Measurements from ENCODE around the gene LMO7. TPM values are rescaled to one million over a fixed set of nuclear protein-coding genes. Genes with fewer than 3 reads are reported as not detected.

Gene LMO7
- total RNA-seq, 1 donor from 2014 or later: 12.3 TPM

DNA sequence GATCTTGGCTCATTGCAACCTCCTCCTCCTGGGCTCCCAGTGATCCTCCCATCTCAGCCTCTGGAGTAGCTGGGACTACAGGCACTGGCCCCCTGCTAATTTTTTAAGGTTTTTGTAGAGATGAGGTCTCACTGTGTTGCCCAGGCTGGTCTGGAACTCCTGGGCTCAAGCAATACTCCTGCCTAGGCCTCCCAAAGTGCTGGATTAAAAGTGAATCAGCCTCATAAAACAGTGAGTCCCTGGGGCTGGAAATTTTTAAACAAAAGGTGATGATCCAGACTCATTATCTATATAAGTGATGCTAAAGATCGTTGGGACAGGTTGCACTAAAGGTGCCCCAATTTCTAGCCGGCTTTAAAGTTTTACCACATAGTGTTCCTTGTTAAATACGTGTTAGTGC, 112.7 kb downstream of the LMO7 start:
- TF ChIP-seq, protein P1, sequence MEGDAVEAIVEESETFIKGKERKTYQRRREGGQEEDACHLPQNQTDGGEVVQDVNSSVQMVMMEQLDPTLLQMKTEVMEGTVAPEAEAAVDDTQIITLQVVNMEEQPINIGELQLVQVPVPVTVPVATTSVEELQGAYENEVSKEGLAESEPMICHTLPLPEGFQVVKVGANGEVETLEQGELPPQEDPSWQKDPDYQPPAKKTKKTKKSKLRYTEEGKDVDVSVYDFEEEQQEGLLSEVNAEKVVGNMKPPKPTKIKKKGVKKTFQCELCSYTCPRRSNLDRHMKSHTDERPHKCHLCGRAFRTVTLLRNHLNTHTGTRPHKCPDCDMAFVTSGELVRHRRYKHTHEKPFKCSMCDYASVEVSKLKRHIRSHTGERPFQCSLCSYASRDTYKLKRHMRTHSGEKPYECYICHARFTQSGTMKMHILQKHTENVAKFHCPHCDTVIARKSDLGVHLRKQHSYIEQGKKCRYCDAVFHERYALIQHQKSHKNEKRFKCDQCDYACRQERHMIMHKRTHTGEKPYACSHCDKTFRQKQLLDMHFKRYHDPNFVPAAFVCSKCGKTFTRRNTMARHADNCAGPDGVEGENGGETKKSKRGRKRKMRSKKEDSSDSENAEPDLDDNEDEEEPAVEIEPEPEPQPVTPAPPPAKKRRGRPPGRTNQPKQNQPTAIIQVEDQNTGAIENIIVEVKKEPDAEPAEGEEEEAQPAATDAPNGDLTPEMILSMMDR (IDR thresholded peaks at IDR 0.05; ENCODE audit: insufficient read depth, low read length, poor library complexity, severe bottlenecking): no peak
- H3K36me3 ChIP-seq (ENCODE audit: control insufficient read depth, insufficient read depth, low read length): no peaks in the 10 kb centered on the region
- DNase-seq (ENCODE audit: low read depth): no peak
- no peak overlapping the region for H3K4me3 ChIP-seq (ENCODE audit: low read depth, low read length)
- H3K27me3 ChIP-seq (ENCODE audit: control insufficient read depth, insufficient read depth, low read length): no peaks in the 10 kb centered on the region

DNA sequence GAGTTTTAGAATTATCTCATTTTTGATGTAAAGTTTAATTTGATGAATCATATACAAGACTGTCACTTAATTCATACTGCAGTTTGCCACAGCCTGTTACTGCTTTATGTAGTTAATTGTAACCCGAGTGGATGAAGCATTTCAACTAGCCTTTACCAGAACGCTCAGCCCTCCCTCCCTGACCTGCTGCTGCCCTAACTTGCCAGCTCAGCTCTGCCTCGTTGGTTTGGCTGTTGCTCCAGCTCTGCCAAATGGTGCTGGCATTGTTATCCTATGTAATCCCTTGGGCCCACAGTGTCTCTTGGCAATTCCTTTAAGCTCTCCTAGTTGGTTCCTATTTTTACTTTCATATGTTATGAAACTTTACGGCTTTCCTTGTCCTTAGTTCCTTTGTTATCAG, 113.3 kb downstream of the LMO7 start:
- TF ChIP-seq, protein P1 (IDR thresholded peaks at IDR 0.05; ENCODE audit: insufficient read depth, low read length, poor library complexity, severe bottlenecking): no peak
- Histone ChIP-seq H3K36me3 (ENCODE audit: control insufficient read depth, insufficient read depth, low read length) (no peaks in the 10 kb centered on the region), H3K27me3 (ENCODE audit: control insufficient read depth, insufficient read depth, low read length) (no peaks in the 10 kb centered on the region), H3K4me3 (ENCODE audit: low read depth, low read length) (no peak overlapping the region)
- no peak for DNase-seq (ENCODE audit: low read depth)

DNA sequence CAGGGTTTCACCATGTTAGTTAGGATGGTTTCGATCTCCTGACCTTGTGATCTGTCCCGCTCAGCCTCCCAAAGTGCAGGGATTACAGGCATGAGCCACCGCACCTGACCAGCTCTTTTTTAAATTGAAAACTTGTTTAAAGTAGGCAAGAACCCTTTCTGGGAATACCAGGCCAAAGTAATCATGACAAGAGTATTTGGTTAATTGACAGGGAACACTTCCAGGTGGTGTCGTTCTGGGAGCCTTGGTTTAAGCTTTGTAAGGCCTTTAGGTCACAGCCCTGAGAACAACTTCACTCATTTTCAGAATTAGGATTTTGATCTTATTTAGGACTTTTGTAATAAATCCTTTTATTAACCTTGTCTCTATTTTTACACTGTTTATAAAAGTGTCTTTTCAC, 115.2 kb downstream of the LMO7 start:
- H3K27me3 ChIP-seq (ENCODE audit: control insufficient read depth, insufficient read depth, low read length): no peaks in the 10 kb centered on the region
- no peak for DNase-seq (ENCODE audit: low read depth)
- H3K36me3 ChIP-seq (ENCODE audit: control insufficient read depth, insufficient read depth, low read length): no peaks in the 10 kb centered on the region
- no peak overlapping the region for H3K4me3 ChIP-seq (ENCODE audit: low read depth, low read length)
- TF ChIP-seq, protein P1 (IDR thresholded peaks at IDR 0.05; ENCODE audit: insufficient read depth, low read length, poor library complexity, severe bottlenecking): no peak

- Histone ChIP-seq H3K4me3 (ENCODE audit: low read depth, low read length) (no peak overlapping the region), H3K36me3 (ENCODE audit: control insufficient read depth, insufficient read depth, low read length) (no peaks in the 10 kb centered on the region), H3K27me3 (ENCODE audit: control insufficient read depth, insufficient read depth, low read length) (no peaks in the 10 kb centered on the region)
- TF ChIP-seq, protein P1 (IDR thresholded peaks at IDR 0.05; ENCODE audit: insufficient read depth, low read length, poor library complexity, severe bottlenecking): no peak
- no peak for DNase-seq (ENCODE audit: low read depth)
Observed at GRCh38 chr13:75752826-75753225, 116.7 kb downstream of the LMO7 start.

GRCh38 chr13:75754936-75755335, 118.8 kb downstream of the LMO7 start:
- Histone ChIP-seq H3K4me3 (ENCODE audit: low read depth, low read length) (no peak overlapping the region), H3K36me3 (ENCODE audit: control insufficient read depth, insufficient read depth, low read length) (no peaks in the 10 kb centered on the region), H3K27me3 (ENCODE audit: control insufficient read depth, insufficient read depth, low read length) (no peaks in the 10 kb centered on the region)
- TF ChIP-seq, protein P1 (IDR thresholded peaks at IDR 0.05; ENCODE audit: insufficient read depth, low read length, poor library complexity, severe bottlenecking): no peak
- DNase-seq (ENCODE audit: low read depth): no peak

- TF ChIP-seq, protein P1 (IDR thresholded peaks at IDR 0.05; ENCODE audit: insufficient read depth, low read length, poor library complexity, severe bottlenecking): no peak
- no peaks in the 10 kb centered on the region for H3K36me3 ChIP-seq (ENCODE audit: control insufficient read depth, insufficient read depth, low read length)
- no peaks in the 10 kb centered on the region for H3K27me3 ChIP-seq (ENCODE audit: control insufficient read depth, insufficient read depth, low read length)
- H3K4me3 ChIP-seq (ENCODE audit: low read depth, low read length): no peak overlapping the region
- DNase-seq (ENCODE audit: low read depth): no peak
Observed at GRCh38 chr13:75757336-75757735, 121.2 kb downstream of the LMO7 start.

Measured in kidney epithelial cell (primary cell).